ENCODE data around the gene COPG1. TPM values are rescaled to one million over a fixed set of nuclear protein-coding genes. Genes with fewer than 3 reads are reported as not detected.

COPG1 gene
- total RNA-seq, 6 donors from 2014 or later, result 108 to 191 (median 171) TPM

GRCh38 chr3:129314386-129315222 is 65.2 kb downstream of the COPG1 start:
- WGBS, 2 donors, result 3 to 5% methylated on average over 31 to 49 of the region's 53 CpGs
- no peaks in the 10 kb centered on the region for H3K36me3 ChIP-seq
- peak in 2 of 6 experiments; percentile 16 to 21 for TF ChIP-seq CTCF (IDR thresholded peaks at IDR 0.05)
- peak in 3 of 4 donors; percentile 11 to 53 (median 40) for TF ChIP-seq POLR2A (IDR thresholded peaks at IDR 0.05)
- TF ChIP-seq POLR2AphosphoS5 (IDR thresholded peaks at IDR 0.05), result peak; percentile 45 to 56
- TF ChIP-seq EP300 (IDR thresholded peaks at IDR 0.05), result peak in 1 of 4 donors; percentile 8
- H3K27me3 ChIP-seq, result no peaks in the 10 kb centered on the region
- H3K27ac ChIP-seq, result peak overlapping the region; percentile 90 to 95 (median 92)
- no peaks in the 10 kb centered on the region for H3K9me3 ChIP-seq
- H3K4me3 ChIP-seq, result peak overlapping the region; percentile 59 to 96 (median 89)
- peak; percentile 89 to 94 for DNase-seq
- peak; percentile 61 to 81 for ATAC-seq (ENCODE audit: low FRiP score in 2 of 2)
- H3K4me1 ChIP-seq, result peaks cover 17 to 38% (median 29%) of the 10 kb centered on the region in 4 donors

GRCh38 chr3:129315223-129315997 is 66.0 kb downstream of the COPG1 start:
- DNase-seq (peak; percentile 49 to 91), ATAC-seq (ENCODE audit: low FRiP score in 2 of 2) (peak in 1 of 2 donors; percentile 27)
- Histone ChIP-seq H3K36me3 (no peaks in the 10 kb centered on the region), H3K4me1 (peaks cover 17 to 38% (median 27%) of the 10 kb centered on the region in 4 donors), H3K27me3 (no peaks in the 10 kb centered on the region), H3K27ac (peak overlapping the region; percentile 90 to 95 (median 92)), H3K9me3 (no peaks in the 10 kb centered on the region), H3K4me3 (peak overlapping the region; percentile 59 to 96 (median 89))
- TF ChIP-seq POLR2AphosphoS5 (IDR thresholded peaks at IDR 0.05), result no peak
- peak in 1 of 4 donors; percentile 2 for TF ChIP-seq POLR2A (IDR thresholded peaks at IDR 0.05)
- TF ChIP-seq CTCF (IDR thresholded peaks at IDR 0.05), result no peak
- no peak for TF ChIP-seq EP300 (IDR thresholded peaks at IDR 0.05)
- 0 to 1% methylated on average over 12 to 65 of the region's 80 CpGs for WGBS, 2 donors

GRCh38 chr3:129315998-129316247 is 66.5 kb downstream of the COPG1 start:
- no peaks in the 10 kb centered on the region for H3K27me3 ChIP-seq
- 0% methylated on average over 4 to 7 of the region's 34 CpGs for WGBS, 2 donors
- ATAC-seq (ENCODE audit: low FRiP score in 2 of 2) (no peak), DNase-seq (no peak)
- peaks cover 17 to 38% (median 26%) of the 10 kb centered on the region in 4 donors for H3K4me1 ChIP-seq
- H3K4me3 ChIP-seq, result peak overlapping the region; percentile 59 to 96 (median 89)
- H3K27ac ChIP-seq, result peak overlapping the region; percentile 90 to 95 (median 92)
- no peaks in the 10 kb centered on the region for H3K36me3 ChIP-seq
- TF ChIP-seq POLR2A (IDR thresholded peaks at IDR 0.05) (peak in 1 of 4 donors; percentile 63), CTCF (IDR thresholded peaks at IDR 0.05) (no peak), EP300 (IDR thresholded peaks at IDR 0.05) (peak in 1 of 4 donors; percentile 91), POLR2AphosphoS5 (IDR thresholded peaks at IDR 0.05) (no peak)
- H3K9me3 ChIP-seq, result no peaks in the 10 kb centered on the region

- peak overlapping the region; percentile 90 to 95 (median 92) for H3K27ac ChIP-seq
- no peaks in the 10 kb centered on the region for H3K36me3 ChIP-seq
- DNase-seq, result peak; percentile 76 to 96
- peak overlapping the region; percentile 59 to 96 (median 89) for H3K4me3 ChIP-seq
- no peaks in the 10 kb centered on the region for H3K9me3 ChIP-seq
- ATAC-seq (ENCODE audit: low FRiP score in 2 of 2), result peak; percentile 62 to 80
- 0 to 2% methylated on average over 5 to 31 of the region's 65 CpGs for WGBS, 2 donors
- H3K4me1 ChIP-seq, result peaks cover 17 to 38% (median 26%) of the 10 kb centered on the region in 4 donors
- TF ChIP-seq POLR2AphosphoS5 (IDR thresholded peaks at IDR 0.05) (peak; percentile 100), POLR2A (IDR thresholded peaks at IDR 0.05) (peak in 3 of 4 donors; percentile 95 to 99 (median 99)), EP300 (IDR thresholded peaks at IDR 0.05) (no peak), CTCF (IDR thresholded peaks at IDR 0.05) (peak in 5 of 6 experiments; percentile 40 to 59 (median 55))
- no peaks in the 10 kb centered on the region for H3K27me3 ChIP-seq
Observed at GRCh38 chr3:129316248-129317013, 67.0 kb downstream of the COPG1 start.

Measured in upper lobe of left lung (tissue), 6 donors.